Melanocyte of skin (primary cell): ENCODE data around the gene CLIC3. TPM values are rescaled to one million over a fixed set of nuclear protein-coding genes. Genes with fewer than 3 reads are reported as not detected.

Experiments used
- total RNA-seq, 2 donors: library from RNA; depleted of rRNA; stranded (reverse); fragments of >200 nt; gene quantifications; 2 replicates each; pipeline ENCODE4 v1.2.3, GENCODE V29; 2012

The CLIC3 gene
- not detected for total RNA-seq

DNA sequence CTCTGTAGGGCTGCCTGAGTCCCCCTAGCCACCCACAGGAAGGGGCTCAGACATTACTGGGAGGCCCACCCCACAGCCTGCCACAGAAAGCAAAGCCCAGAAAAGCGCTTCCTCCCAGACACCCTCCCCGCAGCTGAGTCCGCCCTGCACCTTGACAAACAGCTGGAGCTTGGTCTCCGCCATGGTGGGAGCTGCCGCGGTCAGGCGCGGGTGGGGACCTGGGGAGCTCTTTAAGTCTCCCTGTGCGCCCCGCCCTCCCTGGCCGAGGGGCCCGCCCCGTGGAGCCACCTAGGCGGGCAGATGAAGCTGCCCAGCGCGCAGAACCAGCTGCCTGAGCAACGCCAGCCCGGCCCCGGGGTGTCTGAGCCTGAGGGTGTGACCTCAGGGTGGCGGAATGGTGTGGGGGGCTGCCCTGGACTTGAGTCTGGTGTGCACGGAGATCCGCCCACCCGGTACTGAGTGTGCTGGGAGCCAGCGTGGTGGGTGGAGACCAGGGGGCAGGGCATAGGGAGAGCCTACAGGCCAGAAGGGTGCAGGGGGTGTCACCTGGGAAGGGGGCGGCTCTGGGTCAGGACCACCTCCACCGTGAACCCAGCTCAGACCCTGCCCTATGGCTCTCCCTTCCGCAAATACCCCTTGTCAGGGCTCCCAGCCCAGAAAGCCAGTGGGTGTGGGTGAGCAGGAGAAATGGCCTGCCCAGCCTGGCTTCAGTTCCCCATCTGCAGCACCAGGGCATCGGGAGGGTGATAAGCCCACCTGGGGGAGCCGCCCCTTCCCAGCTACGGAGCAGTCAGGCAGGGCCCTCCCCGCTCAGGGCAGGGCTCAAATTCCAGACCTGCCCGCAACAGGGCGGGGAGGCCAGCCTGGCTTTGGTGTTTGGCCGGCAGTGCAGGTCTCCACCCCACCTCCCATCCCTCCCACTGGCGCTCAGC lies at the start of gene CLIC3:
Gene CLIC3, minus strand, starts transcription at position 208 of the 932 bp plus-strand sequence. Its CDS starts 25 bp downstream, at position 183.

DNA sequence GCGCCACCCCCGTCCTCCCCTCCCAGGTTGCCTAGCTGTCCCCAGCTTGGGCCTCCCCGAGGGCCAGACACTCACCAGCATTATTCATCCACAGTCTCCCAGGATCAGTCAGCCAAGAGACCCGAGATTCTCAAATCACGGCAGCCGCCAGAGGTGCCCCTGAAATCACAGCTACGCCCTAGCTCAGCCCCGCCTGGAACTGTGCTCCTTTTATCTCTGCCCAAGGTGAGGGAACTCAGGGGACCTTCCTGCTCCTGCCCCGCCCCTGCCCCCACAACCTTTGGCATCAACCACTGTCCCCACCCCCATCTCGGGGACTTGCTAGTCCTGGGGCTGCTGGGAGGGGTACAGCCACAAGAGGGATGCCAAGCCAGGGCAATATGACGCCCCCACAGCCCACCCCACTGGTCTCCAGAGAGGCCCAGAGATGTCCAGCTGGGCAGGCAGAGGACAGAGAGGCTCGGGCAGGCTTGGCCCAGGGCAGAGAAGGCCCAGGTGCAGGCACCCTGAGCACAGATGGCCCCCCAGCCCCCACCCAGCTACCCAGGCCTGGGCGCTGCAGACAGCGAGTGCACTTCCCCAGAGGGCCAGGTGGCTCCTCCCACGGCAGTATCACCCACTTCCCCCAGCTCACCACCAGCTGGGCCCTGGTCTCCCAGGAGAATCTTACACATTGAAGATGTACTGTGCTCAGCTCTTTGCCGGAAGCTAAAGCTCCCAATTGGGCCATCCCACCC lies 35.7 kb upstream of the CLIC3 start, which contains the start of gene FUT7:
Gene FUT7, minus strand, starts transcription at position 185 of the 737 bp plus-strand sequence. Its CDS starts 97 bp downstream, at position 88.

DNA sequence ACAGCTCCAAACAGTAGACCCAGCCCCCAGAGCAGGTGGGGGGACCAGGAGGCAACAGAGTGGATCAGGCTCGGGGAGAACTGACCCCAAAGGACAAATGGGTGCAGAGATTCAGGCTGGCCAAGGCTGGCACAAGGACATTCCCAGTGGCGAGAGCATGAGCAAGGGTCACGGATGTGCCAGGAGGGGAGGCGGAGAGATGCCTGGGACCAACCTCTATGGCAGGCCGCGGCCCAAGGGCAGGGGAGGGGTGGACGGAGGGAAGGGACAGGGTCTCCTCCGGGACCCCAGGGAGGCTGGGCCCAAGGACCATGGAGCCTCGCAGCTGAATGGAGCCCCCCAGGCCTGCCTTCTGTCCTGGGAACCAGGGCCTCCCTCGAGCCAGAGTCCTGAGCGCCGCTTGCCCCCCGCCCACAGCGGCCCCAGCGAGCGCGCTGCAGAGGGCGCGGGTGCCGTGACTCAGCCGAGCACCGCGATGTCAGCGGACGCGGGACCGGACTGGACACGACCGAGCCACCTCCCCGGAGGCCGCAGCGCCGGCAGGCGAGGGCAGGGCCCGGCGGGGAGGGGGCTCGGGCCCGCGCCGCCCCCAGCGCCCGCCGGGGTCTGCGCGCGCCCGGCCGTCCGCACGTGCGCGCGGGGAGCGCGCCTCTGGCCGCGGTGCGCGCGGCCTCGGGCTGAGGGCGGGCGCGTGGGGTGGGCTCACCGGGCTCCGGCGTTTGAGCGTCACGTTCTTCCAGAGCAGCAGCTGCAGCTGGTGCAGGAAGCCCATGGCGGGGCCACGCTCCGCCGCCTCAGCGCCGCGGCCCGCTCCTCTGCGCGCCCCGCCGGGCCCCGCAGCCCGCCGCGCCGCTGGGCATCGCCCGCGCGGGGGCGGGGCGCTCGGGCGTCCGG lies 31.2 kb upstream of the CLIC3 start, which contains the start of gene ABCA2:
Gene ABCA2, minus strand, starts transcription at position 869 of the 894 bp plus-strand sequence. Its CDS starts 97 bp downstream, at position 772.

DNA sequence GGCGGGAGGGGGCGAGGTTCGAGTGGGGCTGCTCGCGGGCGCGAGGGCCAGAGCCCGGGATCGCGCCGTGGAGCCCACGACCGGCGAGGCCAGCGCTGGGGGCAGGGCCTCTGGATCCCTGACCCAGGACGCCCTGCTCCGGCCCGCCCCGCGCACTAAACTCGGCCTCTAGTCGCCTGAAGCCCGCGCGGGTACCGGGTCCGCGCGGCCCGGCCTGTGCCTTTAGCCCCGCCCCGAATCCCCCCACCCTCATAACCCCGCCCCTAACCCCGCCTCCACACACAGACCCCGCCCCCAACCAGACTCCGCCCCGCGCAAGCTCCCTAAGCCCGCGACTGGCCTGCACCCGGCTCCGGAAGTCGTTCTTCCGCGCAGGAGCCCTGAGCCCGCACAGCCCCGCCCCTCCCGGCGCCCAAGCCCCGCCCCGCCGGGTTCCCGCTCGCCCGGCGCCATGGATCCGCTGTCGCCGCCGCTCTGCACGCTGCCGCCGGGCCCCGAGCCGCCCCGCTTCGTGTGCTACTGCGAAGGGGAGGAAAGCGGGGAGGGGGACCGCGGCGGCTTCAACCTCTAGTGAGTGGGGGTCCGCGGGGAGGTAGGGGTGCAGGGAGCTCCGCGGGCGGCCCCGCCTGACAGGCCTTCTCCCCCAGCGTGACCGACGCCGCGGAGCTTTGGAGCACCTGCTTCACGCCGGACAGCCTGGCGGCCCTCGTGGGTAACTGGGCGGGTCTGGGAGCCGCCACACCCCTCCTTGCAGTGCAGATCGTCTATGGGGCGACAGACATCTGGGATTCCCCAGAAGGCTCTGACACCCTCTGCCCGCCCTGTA lies 4.2 kb downstream of the CLIC3 start, which contains the start of gene PAXX:
Gene PAXX, plus strand, starts transcription at position 430 of the 826 bp plus-strand sequence. Its CDS starts 22 bp downstream, at position 452.

GRCh38 chr9:136982232-136983051 lies 13.9 kb downstream of the CLIC3 start, which contains the start of gene LCNL1:
Gene LCNL1, plus strand, starts transcription at chr9:136982993. Its CDS starts 594 bp downstream, at chr9:136983587.

DNA sequence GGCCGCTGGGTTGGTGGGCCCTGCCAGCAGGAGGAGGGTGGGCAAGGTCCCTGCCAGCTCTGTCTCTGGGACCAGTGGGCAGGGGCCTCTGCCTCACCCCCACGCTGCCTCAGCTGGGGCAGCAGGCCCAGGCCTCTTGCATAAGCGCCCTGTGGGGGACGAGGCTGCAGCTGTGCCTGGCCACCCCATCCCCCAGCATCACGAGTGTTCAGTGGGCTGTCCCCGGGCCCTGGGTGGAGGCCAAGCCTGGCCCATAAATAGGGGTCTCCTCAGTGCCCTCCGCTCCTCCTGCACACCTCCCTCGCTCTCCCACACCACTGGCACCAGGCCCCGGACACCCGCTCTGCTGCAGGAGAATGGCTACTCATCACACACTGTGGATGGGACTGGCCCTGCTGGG lies 19.1 kb downstream of the CLIC3 start, which contains the start of gene PTGDS:
Gene PTGDS, plus strand, starts transcription at position 282 of the 400 bp plus-strand sequence. Its CDS starts 75 bp downstream, at position 357.

DNA sequence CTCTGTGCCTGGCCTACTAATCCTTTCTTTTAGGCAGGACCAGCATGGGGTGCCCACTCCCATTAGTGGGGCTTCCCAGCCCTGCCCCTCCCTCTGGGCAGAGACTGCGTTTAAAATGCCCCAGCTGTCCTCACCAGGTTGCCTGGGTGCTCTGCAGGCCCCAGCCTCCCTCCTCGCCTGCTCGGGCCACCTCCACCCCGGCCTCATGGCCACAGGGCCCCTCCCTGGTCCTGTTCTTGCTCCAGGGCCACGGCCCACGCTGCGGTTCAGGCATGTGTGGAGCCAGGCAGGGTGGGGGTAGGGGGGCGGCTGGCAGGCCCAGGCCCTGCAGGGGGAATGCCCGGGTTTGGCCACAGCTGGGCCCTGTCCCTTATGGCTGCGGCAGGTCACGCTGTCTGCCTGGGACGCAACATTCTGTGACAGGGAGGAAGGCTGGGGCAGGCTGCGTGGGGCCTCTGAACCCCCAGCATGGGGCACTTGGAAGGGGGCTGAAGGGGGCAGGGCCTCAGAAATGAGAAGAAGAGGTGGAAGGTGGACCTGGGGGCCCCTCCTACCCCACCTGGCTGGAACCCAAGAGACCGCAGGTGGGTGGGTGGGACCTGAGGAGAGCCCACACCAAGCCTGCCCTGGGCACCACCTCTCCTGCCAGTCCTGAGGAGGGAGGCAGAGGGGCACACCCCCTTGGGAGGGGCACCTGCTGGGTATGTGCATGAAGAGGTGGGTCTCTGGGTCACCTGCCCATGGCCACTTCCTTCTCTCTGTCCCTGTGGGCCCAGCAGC lies 44.6 kb downstream of the CLIC3 start, which contains the start of gene LCN12:
Gene LCN12, plus strand, starts transcription at position 733 of the 780 bp plus-strand sequence. CDS start 55 bp downstream, outside the sequence.

Other genes with a start within 250 kb of the CLIC3 start
- gene LCN6, start 248.0 kb downstream of the CLIC3 start, total RNA-seq = not detected
- not detected for gene LCN8, start 238.3 kb downstream of the CLIC3 start, total RNA-seq
- not detected for gene LCN15, start 232.1 kb downstream of the CLIC3 start, total RNA-seq
- 10 to 100 TPM; 42.3 to 55.4 TPM for gene TMEM141, start 205.2 kb downstream of the CLIC3 start, total RNA-seq
- under 1 TPM; 0.67 to 0.69 TPM for gene CCDC183, start 200.2 kb downstream of the CLIC3 start, total RNA-seq
- 100 to 1,000 TPM in 1 of 2 donors, 10 to 100 TPM in 1; 84.3 to 100 TPM for gene RABL6, start 188.6 kb downstream of the CLIC3 start, total RNA-seq
- gene AJM1, start 154.1 kb downstream of the CLIC3 start, total RNA-seq = under 1 TPM; 0.33 to 0.34 TPM
- gene PHPT1, start 147.2 kb downstream of the CLIC3 start, total RNA-seq = 10 to 100 TPM; 40.0 to 51.6 TPM
- under 1 TPM; 0.67 to 0.69 TPM for gene MAMDC4, start 144.2 kb downstream of the CLIC3 start, total RNA-seq
- gene EDF1, start 130.3 kb downstream of the CLIC3 start, total RNA-seq = 100 to 1,000 TPM; 181 to 217 TPM
- 10 to 100 TPM; 18.9 to 27.3 TPM for gene TRAF2, start 110.1 kb downstream of the CLIC3 start, total RNA-seq
- gene FBXW5, start 51.8 kb downstream of the CLIC3 start, total RNA-seq = 100 to 1,000 TPM; 140 to 142 TPM
- under 1 TPM in 1 of 2 donors, not detected in 1; under 0.01 TPM for gene C8G, start 51.3 kb downstream of the CLIC3 start, total RNA-seq
- gene LCN12, start 44.3 kb downstream of the CLIC3 start, total RNA-seq = not detected
- gene PTGDS, start 19.1 kb downstream of the CLIC3 start, total RNA-seq = not detected
- not detected for gene LCNL1, start 13.6 kb downstream of the CLIC3 start, total RNA-seq
- 10 to 100 TPM; 15.1 to 20.6 TPM for gene PAXX, start 4.1 kb downstream of the CLIC3 start, total RNA-seq
- gene ABCA2, start 31.7 kb upstream of the CLIC3 start, total RNA-seq = 10 to 100 TPM in 1 of 2 donors, 1 to 10 TPM in 1; 6.0 to 15.5 TPM
- gene FUT7, start 35.5 kb upstream of the CLIC3 start, total RNA-seq = not detected
- 1 to 10 TPM; 4.8 to 5.7 TPM for gene NPDC1, start 49.6 kb upstream of the CLIC3 start, total RNA-seq
- gene ENTPD2, start 57.5 kb upstream of the CLIC3 start, total RNA-seq = not detected
- gene SAPCD2, start 74.0 kb upstream of the CLIC3 start, total RNA-seq = 10 to 100 TPM in 1 of 2 donors, 1 to 10 TPM in 1; 5.5 to 12.0 TPM
- gene UAP1L1, start 80.9 kb upstream of the CLIC3 start, total RNA-seq = 10 to 100 TPM; 27.0 to 34.4 TPM
- 10 to 100 TPM; 44.3 to 55.7 TPM for gene MAN1B1, start 90.4 kb upstream of the CLIC3 start, total RNA-seq
- 100 to 1,000 TPM in 1 of 2 donors, 10 to 100 TPM in 1; 90.9 to 110 TPM for gene DPP7, start 118.2 kb upstream of the CLIC3 start, total RNA-seq
- gene GRIN1, start 142.6 kb upstream of the CLIC3 start, total RNA-seq = not detected
- not detected for gene LRRC26, start 173.5 kb upstream of the CLIC3 start, total RNA-seq
- not detected for gene TMEM210, start 175.5 kb upstream of the CLIC3 start, total RNA-seq
- 10 to 100 TPM; 20.6 to 25.6 TPM for gene ANAPC2, start 192.0 kb upstream of the CLIC3 start, total RNA-seq
- gene SSNA1, start 192.1 kb upstream of the CLIC3 start, total RNA-seq = 100 to 1,000 TPM in 1 of 2 donors, 10 to 100 TPM in 1; 70.2 to 109 TPM
- gene TPRN, start 204.2 kb upstream of the CLIC3 start, total RNA-seq = 10 to 100 TPM in 1 of 2 donors, 1 to 10 TPM in 1; 7.7 to 12.7 TPM
- 10 to 100 TPM; 34.1 to 43.6 TPM for gene TMEM203, start 209.1 kb upstream of the CLIC3 start, total RNA-seq
- gene NDOR1, start 209.1 kb upstream of the CLIC3 start, total RNA-seq = 10 to 100 TPM; 12.4 to 16.0 TPM
- gene RNF208, start 225.7 kb upstream of the CLIC3 start, total RNA-seq = not detected
- under 1 TPM; 0.67 to 0.69 TPM for gene CYSRT1, start 228.6 kb upstream of the CLIC3 start, total RNA-seq
- gene RNF224, start 230.9 kb upstream of the CLIC3 start, total RNA-seq = under 1 TPM in 1 of 2 donors, not detected in 1; under 0.01 TPM
- gene SLC34A3, start 234.3 kb upstream of the CLIC3 start, total RNA-seq = not detected
- gene TUBB4B, start 244.7 kb upstream of the CLIC3 start, total RNA-seq = 100 to 1,000 TPM; 123 to 528 TPM